Suprapubic skin (tissue), 4 donors: ENCODE measurements around the gene C2orf66.

Experiments used
- CTCF ChIP-seq, 2 donors: fragments of 200-600 bp in 1 of 2; fragments of 450-650 bp in 1 of 2; sonication (generic) in 1 of 2; IDR thresholded peaks; one replicate each; pipeline ENCODE4 v1.5.1; 2016 to 2019; ENCODE audit warnings: antibody characterized with exemption in 2 of 2, mild to moderate bottlenecking in 1 of 2, moderate library complexity in 1 of 2
- POLR2A ChIP-seq, 2 donors: fragments of 450-650 bp; IDR thresholded peaks; one replicate each; pipeline ENCODE4 v1.6.1; 2017; ENCODE audit warnings: antibody characterized with exemption in 2 of 2, mild to moderate bottlenecking in 2 of 2, moderate library complexity in 2 of 2
- POLR2AphosphoS5 ChIP-seq, 3 donors: sonication (generic); formaldehyde crosslinking; IDR thresholded peaks; one replicate each; pipeline ENCODE4 v1.6.1; 2017; ENCODE audit warnings: antibody characterized with exemption in 3 of 3

GRCh38 chr2:196839574-196839973, 30.4 kb upstream of the C2orf66 start:
- TF ChIP-seq CTCF (IDR thresholded peaks at IDR 0.05) (no peak), POLR2AphosphoS5 (IDR thresholded peaks at IDR 0.05) (no peak), POLR2A (IDR thresholded peaks at IDR 0.05) (no peak)
